HuH-7 (cell line): ENCODE measurements around the gene DYDC2.

Experiments used
- DNase-seq: peaks from one replicate; pipeline ENCODE4 v3.0.0; 2011; ENCODE audit warnings: low spot score

The DYDC2 gene

DNA sequence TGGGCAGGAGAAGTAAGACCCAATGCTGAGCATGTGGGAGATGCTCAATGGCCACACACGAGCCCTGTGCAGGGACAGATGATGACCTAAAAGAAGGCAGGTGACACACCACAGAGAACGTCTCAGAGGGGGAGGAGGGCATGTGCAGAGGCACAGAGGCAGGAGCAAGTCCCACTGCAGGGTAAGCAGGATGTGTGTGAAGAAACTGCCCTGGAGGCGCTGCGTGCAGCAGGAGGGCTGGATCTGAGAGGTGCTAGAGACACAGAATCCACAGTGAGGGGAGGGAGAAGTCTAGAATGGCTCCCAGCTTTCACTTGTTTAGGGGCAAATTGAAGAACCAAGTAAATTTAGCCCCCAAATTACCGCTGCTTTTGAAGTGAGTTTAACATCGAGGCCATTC, 14.9 kb downstream of the DYDC2 start:
- DNase-seq = no peak

DNA sequence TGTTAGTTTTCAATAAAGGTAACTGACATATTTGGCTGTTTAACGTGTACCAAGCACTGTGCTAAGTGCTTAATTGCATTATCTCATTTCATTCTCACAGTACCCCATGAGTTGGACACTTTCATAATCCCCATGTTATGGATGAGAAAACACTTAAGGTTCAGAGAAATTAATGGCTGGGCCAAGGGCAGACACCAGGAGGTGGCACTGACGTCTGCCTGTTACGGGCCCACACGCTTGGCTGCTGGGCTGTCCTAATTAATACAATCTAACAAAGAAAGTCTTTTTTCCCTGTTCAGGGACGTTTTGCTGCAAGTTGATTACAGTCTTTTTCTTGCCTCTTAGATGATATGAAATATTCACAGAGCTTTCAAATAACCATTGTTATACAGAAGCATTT, 16.1 kb downstream of the DYDC2 start:
- DNase-seq = no peak

DNA sequence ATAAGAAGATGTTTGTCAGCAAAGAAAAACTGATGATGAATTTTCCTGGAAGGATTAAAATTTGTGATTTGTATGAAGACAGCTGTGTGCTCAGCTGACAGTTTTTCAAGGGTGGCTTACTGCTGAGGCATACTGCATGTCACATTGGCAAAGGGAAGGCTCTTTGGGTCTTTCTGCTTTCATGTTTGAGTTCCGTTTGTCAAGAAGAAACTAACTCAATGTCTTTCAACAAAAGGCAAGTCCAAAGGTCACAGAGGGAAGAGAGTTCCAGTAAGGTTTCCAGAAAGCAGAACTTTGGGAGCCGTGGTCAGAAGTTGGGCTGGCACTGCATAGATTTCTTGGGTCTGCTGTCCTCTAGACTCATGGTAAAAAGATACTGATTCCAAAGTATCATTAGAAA, 16.9 kb downstream of the DYDC2 start:
- DNase-seq = no peak

DNA sequence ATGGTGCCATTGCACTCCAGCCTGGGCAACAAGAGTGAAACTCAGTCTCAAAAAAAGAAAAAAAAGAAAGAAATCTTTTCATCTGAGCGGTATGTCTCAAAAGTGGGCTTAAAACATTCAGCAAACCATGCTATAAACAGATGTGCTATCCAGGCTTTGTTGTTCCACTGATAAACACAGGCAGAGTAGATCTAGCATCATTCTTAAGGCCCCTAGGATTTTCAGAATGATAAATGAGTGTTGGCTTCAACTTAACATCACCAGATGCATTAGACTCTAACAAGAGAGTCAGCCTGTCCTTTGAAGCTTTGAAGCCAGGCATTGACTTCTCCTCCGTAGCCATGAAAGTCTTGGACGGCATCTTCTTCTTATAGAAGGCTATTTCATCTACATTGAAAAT, 23.1 kb downstream of the DYDC2 start:
- DNase-seq = no peak

DNA sequence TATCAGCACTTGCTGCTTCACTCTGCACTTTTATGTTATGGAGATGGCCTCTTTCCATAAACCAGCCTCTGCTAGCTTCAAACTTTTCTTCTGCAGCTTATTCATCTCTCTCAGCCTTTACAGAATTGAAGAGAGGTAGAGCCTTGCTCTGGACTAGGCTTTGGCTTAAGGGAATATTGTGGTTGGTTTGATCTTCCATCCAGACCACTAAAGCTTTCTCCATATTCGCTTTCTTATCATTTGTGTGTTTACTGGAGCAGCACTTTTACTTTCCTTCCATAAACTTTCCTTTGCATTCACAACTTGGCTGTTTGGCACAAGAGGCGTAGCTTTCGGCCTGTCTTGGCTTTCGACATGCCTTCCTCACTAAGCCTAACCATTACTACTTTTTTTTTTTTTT, 23.6 kb downstream of the DYDC2 start:
- no peak for DNase-seq

DNA sequence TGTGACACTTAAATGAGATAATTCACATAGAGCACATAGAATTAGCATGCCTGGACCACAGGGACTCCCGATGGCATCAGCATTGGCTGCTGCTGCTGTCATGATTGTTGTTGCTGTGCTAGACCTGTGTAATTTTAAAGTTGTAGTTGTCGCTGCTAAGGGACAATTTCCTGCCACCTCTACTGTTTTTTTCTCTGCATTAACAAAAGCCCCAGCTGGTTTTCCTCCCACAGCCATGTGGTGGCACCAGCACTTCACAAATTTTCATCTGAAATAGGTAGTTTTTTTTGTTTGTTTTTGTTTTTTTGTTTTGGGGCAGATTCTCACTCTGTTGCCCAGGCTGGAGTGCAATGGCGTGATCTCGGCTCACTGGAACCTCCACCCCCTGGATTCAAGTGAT, 26.4 kb downstream of the DYDC2 start:
- peak; percentile 26 for DNase-seq

DNA sequence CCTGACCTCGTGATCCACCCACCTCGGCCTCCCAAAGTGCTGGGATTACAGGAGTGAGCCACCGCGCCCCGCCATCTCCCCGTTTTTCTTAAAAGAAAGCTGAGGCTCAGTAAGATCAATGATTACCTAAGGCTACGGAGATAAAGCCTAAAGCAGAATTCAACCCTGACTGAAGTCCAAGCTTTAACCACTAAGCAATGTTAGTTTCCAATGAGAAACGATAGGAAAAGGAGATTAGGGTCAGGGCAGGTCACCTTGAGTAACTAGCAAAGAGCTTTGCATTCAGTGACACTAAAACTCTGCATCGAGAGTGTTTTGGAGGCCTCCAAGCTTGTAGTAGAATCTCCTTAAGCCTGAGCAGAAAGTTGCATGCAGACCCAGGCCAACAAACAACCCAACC, 34.2 kb downstream of the DYDC2 start:
- DNase-seq = no peak

DNA sequence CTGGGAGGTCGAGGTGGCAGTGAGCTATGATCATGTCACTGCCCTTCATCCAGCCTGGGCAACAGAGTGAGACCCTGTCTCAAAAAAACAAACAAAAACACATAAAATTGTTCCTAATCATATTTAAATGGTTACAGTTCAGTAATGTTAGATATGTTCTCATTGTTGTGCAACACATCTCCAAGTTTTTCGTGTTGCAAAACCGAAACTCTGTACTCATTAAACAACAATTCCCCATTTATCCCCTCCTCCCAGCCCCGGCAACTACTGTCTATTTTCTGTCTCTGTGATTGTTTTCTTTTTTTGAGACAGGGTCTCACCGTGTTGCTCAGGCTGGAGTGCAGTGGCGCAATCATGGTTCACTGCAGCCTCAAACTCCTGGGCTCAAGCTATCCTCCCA, 35.7 kb downstream of the DYDC2 start:
- DNase-seq = no peak

DNA sequence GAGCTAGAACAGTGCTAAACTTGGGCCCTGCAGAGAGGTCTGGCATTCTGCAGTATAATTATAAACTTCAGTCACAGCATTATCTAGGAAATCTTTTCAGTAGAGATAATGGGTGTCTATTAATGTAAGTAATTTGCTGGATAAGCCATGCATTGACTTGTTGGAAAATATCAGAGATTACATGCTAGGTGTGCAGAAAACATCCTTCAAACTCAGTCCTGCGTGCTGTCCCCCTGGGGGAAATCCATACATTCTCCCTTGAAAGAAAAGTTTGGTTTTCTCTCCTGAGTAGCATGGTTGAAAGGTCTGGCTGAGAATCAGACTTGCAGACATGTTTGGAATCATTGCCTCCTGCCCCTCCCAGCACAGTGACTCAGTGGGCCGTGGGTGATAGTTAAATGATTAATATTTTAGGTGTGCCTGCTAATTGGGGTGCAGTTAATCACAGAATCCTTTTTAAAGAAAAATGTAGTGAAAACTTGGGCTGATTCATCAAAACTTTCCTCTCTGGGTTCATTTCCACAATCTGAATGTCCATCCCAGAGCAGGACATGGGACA, 37.9 kb downstream of the DYDC2 start:
- no peak for DNase-seq

DNA sequence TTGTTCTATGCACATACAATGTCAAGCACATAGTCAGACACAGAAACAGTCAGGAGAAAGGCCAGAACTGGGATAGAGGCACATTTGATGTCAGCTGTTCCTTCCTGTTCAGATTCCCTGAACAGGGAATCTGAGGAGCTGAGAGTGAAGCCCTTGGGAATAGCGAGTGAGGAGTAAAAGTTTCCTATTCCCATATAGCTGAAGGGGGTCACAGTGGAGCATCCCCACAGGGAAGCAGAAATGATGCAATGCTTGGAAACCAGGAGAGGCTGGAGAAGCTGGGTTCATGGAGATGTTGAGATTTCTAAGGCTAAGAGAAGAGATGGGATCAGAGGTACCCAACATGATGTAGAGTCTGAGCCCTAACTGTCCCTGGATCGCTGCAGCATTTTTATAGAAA, 40.4 kb downstream of the DYDC2 start:
- no peak for DNase-seq

DNA sequence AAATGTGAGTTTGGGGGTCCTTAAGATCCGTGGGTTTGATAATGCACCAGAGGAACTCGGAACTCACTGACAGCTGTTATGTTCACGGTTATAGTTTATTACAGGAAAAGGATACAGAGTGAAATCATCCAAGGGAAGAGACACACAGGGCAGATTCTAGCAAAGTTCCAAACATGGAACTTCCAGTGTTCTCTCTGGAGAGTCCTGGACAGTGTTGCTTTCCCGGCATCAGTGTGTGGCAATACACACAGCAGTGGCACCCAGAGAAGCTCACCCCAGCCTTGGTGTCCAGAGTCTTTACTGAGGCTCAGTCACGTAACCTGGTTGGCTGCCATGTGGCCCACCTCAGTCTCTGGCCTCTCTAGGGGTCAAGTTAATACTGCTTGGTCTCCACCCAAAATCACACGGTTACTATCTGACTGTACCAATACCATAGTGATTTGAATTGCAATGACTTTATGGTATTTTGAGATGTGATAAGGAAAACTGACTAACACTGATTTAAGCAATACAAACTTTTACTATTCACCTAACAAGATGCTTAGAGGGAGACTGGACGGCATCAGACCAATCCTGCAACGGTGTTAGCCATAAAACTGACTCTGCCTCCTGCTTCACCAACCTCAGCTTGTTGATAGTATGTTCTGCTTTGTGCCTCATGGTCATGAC, 43.7 kb downstream of the DYDC2 start:
- no peak for DNase-seq

DNA sequence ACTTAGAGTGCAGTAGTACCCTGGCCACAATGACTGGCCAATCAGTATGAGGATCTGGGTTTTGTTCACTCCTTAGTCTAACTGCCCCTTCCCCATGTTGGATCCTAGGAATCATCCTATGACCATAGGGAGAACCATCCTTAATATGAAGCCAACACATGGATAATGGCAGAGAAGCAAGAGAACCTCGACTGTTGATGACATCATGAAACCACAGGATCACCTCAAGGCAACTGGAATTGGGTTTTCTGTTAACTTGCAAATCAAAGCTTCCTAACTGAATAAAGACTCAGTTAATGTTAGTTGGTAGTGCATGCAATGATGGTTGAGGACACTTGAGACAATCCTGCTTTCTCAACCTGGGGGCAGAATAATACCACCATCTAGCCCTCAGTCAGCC, 48.5 kb downstream of the DYDC2 start:
- DNase-seq = no peak

DNA sequence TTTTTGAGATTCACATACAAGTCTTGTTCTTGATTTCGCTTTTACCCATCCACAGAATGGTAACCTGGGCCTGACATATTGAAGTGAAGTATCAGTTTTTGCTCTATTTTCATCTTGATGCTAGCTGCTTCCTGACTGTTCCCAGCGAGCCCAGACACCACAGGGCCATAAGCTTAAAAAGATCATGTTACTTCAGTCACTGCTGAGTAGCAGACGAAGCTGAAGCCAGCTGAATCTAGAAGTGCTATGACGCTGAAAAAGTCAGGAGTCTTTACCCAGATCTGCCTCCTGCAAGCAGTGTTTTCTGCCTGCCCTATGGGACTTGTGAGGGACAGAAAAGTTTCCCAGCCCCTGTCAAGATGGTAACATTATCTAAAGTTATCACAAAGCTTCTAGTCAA, 49.0 kb downstream of the DYDC2 start:
- no peak for DNase-seq

DNA sequence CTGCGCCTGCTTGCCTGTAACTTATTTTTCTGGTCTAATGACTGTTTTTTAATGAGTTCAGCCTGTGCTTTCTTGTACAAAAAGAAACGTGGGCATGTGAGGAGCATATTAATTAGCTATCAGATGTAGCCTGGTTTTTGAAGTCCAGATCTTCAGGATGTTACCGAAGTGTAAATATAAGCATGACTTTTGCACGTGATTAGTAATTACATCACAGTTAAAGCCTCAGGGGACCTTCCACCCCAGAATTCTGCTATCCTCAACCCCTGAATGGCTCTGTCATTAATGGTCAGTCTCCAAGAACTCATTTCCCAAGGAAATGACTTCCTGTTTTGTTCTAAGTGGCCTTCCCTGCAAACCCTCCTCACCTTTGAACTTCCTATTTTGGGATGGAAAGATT, 49.6 kb downstream of the DYDC2 start:
- no peak for DNase-seq

DNA sequence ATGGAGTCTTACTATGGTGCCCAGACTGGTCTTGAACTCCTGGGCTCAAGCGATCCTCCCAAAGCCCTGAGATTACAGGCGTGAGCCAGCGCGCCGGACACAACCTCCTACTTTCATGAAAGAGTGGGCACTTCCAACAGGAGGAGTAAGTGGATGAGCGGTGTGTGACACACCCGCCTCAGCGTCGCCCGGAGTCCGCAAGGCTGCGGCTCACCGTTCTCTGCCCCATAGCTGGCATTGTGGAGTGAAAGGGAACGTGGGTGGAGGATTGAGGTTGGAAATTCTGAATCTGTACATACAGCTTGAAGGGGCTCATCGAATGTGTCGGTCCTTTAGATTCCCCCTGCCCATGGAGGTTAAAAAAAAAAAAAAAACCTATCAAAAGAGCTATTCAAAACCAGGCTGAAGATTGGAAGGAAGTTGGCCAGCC, 51.2 kb downstream of the DYDC2 start:
- DNase-seq = peak; percentile 56

DNA sequence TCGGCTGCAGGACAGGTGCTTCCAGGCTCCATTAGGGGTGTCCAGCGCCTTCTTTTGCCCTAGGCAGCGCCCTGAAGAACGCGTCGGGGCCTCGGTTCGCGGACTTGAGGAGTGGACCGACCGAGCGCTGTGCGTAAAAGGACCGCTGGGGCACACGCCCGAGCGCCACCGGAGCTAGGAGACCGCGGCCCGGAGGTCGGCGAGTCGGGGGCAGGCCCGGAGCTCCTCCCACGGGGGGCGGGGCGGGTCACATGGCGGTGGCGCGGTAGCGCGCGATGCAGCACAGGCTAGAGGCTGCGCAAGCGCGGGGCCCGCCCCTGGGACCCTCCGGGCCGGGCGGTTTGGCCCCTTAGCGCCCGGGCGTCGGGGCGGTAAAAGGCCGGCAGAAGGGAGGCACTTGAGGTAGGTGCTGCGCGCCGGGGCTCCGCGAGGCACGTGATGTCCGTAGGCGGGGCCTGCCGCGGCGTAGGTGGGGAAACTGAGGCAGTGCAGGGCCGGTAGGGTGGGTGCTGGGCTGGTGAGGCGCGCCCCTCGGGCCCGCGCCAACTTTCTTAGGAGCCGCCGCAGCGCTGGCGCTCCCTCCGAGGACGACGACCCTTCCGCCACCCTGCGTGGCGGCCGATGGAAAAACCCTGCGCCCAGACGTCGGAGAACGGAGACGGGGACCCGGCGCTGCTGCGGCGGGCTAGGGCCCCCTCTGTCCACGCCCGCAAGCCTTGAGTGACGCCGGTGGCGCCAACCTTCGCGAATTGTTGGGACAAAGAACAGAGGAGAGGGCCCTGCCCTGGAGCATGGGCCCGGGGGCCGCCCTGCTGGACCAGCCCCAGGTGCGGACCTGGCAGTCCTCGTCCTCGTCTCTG, 51.9 kb downstream of the DYDC2 start, which contains the start of gene PRXL2A:
Gene PRXL2A (plus strand): TSS at position 310 of the 860 bp plus-strand sequence. CDS start 11,917 bp downstream, outside the sequence.
- DNase-seq = peak; percentile 88

DNA sequence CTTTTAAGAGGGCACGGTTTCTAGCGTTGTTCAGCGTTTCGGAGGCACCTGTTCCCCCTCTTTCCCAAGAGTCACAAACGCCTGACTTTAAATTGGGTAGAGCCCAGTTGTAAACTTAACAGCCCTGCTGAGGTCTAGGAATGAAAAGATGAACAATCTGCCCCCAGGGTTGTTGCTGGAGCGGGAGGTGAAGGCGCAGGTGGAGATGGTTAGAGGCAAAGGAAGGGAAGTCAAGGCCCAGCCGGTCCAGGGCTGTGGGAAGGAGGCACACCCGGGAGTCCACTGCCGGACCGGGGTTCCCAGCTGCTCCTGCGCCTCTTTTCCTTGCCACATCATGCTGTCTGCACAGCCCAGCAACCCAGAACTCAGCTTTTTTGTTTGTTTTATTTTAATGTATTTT, 52.5 kb downstream of the DYDC2 start:
- DNase-seq = no peak

DNA sequence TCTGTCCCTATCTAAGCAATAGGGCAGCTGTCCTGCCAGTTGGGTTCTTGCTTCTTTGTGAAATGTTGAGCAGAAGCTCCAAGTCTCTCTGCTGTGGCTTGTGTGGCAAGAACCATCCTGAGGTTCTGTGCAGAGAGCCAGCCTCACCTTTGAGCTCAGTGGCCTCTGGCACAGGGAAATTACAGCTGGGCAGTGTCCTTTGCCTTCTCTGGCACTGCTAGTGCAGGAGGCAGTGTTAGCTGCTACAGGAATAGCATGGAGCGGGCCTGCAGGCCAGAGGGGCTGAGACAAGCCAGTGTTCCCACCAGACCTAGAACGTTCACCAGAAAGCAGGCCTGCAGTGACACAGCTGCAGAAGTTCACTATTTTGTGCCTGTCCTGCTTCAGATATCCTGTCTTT, 53.5 kb downstream of the DYDC2 start:
- DNase-seq = no peak

DNA sequence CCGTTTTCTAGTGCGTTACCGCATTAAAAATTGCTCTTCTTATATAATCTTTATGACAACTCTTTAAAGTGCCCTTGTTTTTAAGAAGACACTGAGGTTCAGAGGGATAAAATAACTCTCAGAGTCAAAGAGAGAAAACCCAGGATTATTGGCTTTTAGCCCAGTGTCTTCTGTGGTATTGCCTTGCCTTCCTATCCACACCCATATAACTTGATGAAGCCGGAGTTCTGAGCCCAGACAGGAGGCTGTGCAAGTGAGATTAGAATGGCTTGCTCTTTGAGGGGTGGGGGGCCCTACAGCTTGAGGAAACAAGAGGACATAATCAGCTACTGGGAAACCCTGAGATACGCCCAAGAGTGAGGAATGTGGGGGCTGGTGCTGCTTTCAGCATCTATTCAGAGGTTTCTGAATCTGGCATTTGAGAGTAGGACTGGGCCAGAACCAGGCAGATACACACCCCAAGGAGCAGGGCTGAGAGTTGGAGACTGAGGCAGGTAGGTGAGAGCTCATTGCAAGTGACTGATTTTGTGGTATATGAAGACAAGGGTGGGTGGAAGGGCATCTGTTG, 54.1 kb downstream of the DYDC2 start:
- no peak for DNase-seq

DNA sequence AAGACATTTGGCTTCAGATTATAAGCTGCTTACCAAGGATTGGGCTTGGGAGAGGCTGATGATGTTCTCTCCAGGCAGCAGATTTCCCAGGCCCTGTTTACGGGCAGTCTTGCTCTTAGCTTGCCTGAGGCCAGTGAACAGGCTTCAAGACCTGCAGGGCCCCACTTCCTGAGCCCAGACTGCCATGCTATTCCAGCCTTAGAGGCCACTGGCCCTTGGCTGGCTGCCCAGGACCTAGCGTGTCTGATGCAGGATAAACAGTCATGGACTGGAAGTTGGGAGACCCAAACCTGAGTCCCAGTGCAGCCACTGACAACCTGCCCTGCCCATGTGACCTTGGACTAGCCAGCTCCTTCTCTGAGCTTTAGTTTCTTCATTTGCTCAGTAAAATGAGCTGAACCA, 54.7 kb downstream of the DYDC2 start:
- DNase-seq = no peak

DNA sequence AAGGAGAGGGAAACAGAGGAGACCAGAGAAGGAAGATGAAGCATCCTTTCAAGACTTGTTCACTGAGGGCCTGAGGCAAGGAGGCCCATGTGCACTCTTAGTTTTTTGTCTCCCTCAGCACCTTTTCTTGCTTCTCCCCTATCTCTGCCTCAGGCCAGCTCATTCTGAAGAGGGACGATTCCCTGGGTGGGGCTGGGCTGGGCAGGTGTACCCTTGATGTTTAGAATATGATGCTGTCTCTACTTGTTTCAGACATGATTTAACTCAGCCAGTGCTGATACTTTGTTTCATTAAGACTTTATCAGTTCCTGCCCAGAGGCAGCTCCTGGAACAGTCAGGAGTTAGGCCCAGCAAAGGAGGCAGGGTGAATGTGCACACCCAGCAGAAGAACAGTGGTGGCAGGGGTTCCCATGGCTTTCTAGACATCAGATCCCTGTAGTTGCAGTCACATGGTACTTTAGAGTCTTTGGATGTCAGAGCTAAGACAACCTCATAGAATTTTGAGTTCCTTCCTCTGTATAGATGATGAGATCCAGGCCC, 55.2 kb downstream of the DYDC2 start:
- DNase-seq = no peak

DNA sequence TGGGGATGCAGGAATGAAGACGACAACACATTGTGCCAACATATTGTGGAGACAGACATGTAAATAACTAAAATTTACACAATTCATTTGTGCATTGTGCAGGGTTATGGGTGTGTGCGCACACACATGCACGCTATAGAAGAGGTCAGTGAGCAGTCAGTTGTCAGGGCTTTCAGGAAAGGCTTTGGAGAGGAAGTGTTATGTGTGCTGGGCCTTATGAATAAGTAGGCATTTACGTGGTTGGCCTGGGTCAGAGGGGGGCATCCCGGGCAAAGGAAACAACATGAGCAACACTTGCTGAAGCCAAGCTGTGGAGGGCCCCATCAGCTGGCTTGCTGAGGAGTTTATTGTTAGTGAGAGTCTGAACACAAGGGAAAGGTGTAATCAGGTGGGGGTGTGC, 55.9 kb downstream of the DYDC2 start:
- DNase-seq = no peak
